Measurements from ENCODE around the gene JPT1.

DNA sequence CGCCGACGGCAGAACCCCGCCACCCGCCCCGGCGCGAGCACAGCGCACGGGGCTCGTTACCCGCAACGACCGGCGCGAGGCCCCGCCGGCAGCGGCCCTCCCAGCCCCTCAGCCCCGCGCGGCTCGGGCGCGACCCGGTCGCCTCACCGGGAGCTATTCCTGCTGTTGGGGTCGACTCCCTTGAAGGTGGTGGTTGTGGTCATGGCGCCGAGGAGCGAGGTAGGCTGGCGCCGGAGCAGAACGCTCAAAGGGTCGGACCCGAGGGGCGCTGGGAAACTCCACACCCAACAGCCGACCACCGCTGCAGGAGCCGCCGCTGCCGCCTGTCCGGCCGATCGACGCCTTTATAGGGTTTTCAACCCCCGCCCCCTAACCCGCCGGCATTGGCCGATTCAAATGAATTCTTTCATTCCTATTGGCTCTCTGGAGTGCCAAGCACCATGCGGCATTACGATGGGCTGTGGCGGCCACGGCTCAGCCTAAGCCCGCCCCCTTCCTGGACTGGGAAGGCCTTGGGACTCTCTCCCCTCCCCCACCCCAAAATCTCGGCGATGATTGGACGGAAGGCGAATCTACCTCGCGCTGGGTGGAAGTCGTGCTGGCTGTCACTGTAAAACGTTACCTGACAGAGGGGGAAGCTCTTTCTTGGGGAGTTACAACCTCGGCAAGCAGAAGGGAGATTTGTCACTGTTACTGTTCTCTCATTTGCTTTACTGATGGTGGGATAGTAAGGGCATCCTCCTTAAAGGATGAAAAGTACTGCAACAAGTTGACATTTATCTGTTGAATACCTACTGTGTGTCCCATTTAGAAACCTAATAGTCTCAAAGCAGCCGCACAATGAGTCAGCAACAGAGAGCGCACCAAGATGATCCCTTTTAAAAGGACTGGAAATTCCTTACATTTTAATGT lies at the start of gene JPT1:
- TF ChIP-seq, protein P1, sequence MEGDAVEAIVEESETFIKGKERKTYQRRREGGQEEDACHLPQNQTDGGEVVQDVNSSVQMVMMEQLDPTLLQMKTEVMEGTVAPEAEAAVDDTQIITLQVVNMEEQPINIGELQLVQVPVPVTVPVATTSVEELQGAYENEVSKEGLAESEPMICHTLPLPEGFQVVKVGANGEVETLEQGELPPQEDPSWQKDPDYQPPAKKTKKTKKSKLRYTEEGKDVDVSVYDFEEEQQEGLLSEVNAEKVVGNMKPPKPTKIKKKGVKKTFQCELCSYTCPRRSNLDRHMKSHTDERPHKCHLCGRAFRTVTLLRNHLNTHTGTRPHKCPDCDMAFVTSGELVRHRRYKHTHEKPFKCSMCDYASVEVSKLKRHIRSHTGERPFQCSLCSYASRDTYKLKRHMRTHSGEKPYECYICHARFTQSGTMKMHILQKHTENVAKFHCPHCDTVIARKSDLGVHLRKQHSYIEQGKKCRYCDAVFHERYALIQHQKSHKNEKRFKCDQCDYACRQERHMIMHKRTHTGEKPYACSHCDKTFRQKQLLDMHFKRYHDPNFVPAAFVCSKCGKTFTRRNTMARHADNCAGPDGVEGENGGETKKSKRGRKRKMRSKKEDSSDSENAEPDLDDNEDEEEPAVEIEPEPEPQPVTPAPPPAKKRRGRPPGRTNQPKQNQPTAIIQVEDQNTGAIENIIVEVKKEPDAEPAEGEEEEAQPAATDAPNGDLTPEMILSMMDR (IDR thresholded peaks at IDR 0.05; ENCODE audit: borderline replicate concordance, extremely low read depth, low read length, poor library complexity, severe bottlenecking), result no peak
- TF ChIP-seq EZH2 (IDR thresholded peaks at IDR 0.05; ENCODE audit: borderline replicate concordance, low read depth, low read length, severe bottlenecking), result no peak
